Measurements from ENCODE around the gene KLHL33. TPM values are rescaled to one million over a fixed set of nuclear protein-coding genes. Genes with fewer than 3 reads are reported as not detected.
A peak's percentile ranks its signal among the peaks of the same experiment; 100 is the strongest.

KLHL33 gene
- total RNA-seq, 4 donors from 2014 or later: 1.2 to 4.5 (median 1.8) TPM

GRCh38 chr14:20377171-20377570, 58.8 kb downstream of the KLHL33 start:
- H3K4me1 ChIP-seq: no peaks in the 10 kb centered on the region
- peaks cover 2 to 100% (median 61%) of the 10 kb centered on the region in 3 donors for H3K36me3 ChIP-seq
- H3K9me3 ChIP-seq: no peaks in the 10 kb centered on the region
- no peak for DNase-seq (ENCODE audit: low spot score in 2 of 2)
- WGBS, 2 donors: 89 to 96% methylated on average over 2 of the region's 2 CpGs
- TF ChIP-seq EP300 (IDR thresholded peaks at IDR 0.05) (no peak), POLR2A (IDR thresholded peaks at IDR 0.05) (no peak), CTCF (IDR thresholded peaks at IDR 0.05) (no peak)
- no peak overlapping the region for H3K27ac ChIP-seq
- no peaks in the 10 kb centered on the region for H3K27me3 ChIP-seq
- H3K4me3 ChIP-seq: no peak overlapping the region

GRCh38 chr14:20376071-20376588, 59.8 kb downstream of the KLHL33 start:
- Histone ChIP-seq H3K4me1 (no peaks in the 10 kb centered on the region), H3K9me3 (no peaks in the 10 kb centered on the region), H3K36me3 (peaks cover 2 to 100% (median 60%) of the 10 kb centered on the region in 3 donors), H3K4me3 (no peak overlapping the region), H3K27me3 (no peaks in the 10 kb centered on the region), H3K27ac (peak overlapping the region in 1 of 4 donors; percentile 60)
- WGBS, 2 donors: 89 to 92% methylated on average over 10 to 12 of the region's 12 CpGs
- DNase-seq (ENCODE audit: low spot score in 2 of 2): no peak
- TF ChIP-seq POLR2A (IDR thresholded peaks at IDR 0.05) (no peak), EP300 (IDR thresholded peaks at IDR 0.05) (no peak), CTCF (IDR thresholded peaks at IDR 0.05) (no peak)

Small RNA genes within 50 kb of the gene (small RNA-seq; reads per million reads assigned to genes)
- 0.28 reads per million for gene RNA5SP382

Other genes starting within 250 kb of the KLHL33 start
- not detected for gene OR11G2, start 245.3 kb downstream of the KLHL33 start, total RNA-seq
- gene OR11H6, start 212.5 kb downstream of the KLHL33 start, total RNA-seq: not detected
- gene OR11H7, start 207.2 kb downstream of the KLHL33 start, total RNA-seq: not detected
- not detected for gene OR11H4, start 196.9 kb downstream of the KLHL33 start, total RNA-seq
- gene TTC5, start 130.2 kb downstream of the KLHL33 start, total RNA-seq: 10 to 100 TPM in 3 of 4 donors, 1 to 10 TPM in 1; 8.1 to 12.8 (median 10.7) TPM
- 10 to 100 TPM; 46.5 to 68.4 (median 49.9) TPM for gene CCNB1IP1, start 102.9 kb downstream of the KLHL33 start, total RNA-seq
- 10 to 100 TPM; 12.2 to 17.7 (median 15.6) TPM for gene PARP2, start 92.5 kb downstream of the KLHL33 start, total RNA-seq
- 10 to 100 TPM; 30.3 to 50.0 (median 36.0) TPM for gene TEP1, start 22.7 kb downstream of the KLHL33 start, total RNA-seq
- gene OSGEP, start 18.6 kb upstream of the KLHL33 start, total RNA-seq: 100 to 1,000 TPM in 1 of 4 donors, 10 to 100 TPM in 3; 58.4 to 115 (median 70.6) TPM
- 100 to 1,000 TPM; 125 to 134 (median 131) TPM for gene APEX1, start 19.1 kb upstream of the KLHL33 start, total RNA-seq
- 10 to 100 TPM; 11.8 to 29.7 (median 23.9) TPM for gene PIP4P1, start 25.3 kb upstream of the KLHL33 start, total RNA-seq
- 10 to 100 TPM; 17.0 to 37.5 (median 27.6) TPM for gene PNP, start 33.2 kb upstream of the KLHL33 start, total RNA-seq
- gene RNASE10, start 69.4 kb upstream of the KLHL33 start, total RNA-seq: under 1 TPM in 1 of 4 donors, not detected in 3; 0.44 TPM
- not detected for gene RNASE9, start 124.9 kb upstream of the KLHL33 start, total RNA-seq
- gene RNASE11, start 151.8 kb upstream of the KLHL33 start, total RNA-seq: not detected
- not detected for gene RNASE12, start 155.2 kb upstream of the KLHL33 start, total RNA-seq
- gene OR6S1, start 205.5 kb upstream of the KLHL33 start, total RNA-seq: not detected
- gene RNASE4, start 248.4 kb upstream of the KLHL33 start, total RNA-seq: 100 to 1,000 TPM in 2 of 4 donors, 10 to 100 TPM in 2; 90.9 to 193 (median 118) TPM